Measurements from ENCODE around the gene OR2J2. TPM values are rescaled to one million over a fixed set of nuclear protein-coding genes. Genes with fewer than 3 reads are reported as not detected.

OR2J2 gene
- polyA plus RNA-seq, 3 donors: not detected

- no peak overlapping the region for H3K4me3 ChIP-seq (replicated peaks in 1 of 3; ENCODE audit: low read depth in 2 of 3, low read length in 3 of 3)
- no CpG with 5 or more reads among the region's 4 CpGs for WGBS (ENCODE audit: insufficient coverage)
- H3K4me1 Mint-ChIP-seq: no peaks in the 10 kb centered on the region
- H3K27ac Mint-ChIP-seq: no peak overlapping the region
- H3K27me3 Mint-ChIP-seq (ENCODE audit: low read depth in 3 of 3): peaks cover 0 to 2% (median 0%) of the 10 kb centered on the region in 3 donors
- no peak overlapping the region for H3K4me3 Mint-ChIP-seq
- H3K27ac ChIP-seq (ENCODE audit: low read depth in 1 of 2, low read length in 2 of 2): no peak overlapping the region
- no peaks in the 10 kb centered on the region for H3K4me1 ChIP-seq (ENCODE audit: control insufficient read depth in 1 of 2, insufficient read depth in 2 of 2, low read length in 2 of 2)
- H3K9me3 ChIP-seq (replicated peaks in 1 of 2; ENCODE audit: control insufficient read depth in 1 of 2, insufficient read depth in 1 of 2, low read length in 2 of 2): peaks cover 0 to 5% of the 10 kb centered on the region in 2 donors
- H3K9me3 Mint-ChIP-seq: peaks cover 0 to 9% (median 0%) of the 10 kb centered on the region in 7 donors
- H3K36me3 Mint-ChIP-seq: no peaks in the 10 kb centered on the region
- no peaks in the 10 kb centered on the region for H3K36me3 ChIP-seq (replicated peaks in 1 of 2; ENCODE audit: control insufficient read depth in 1 of 2, insufficient read depth in 2 of 2, low read length in 2 of 2)
- H3K4me2 ChIP-seq (replicated peaks; ENCODE audit: extremely low read depth, low read length, poor library complexity, severe bottlenecking): no peak overlapping the region
- TF ChIP-seq, protein P1, sequence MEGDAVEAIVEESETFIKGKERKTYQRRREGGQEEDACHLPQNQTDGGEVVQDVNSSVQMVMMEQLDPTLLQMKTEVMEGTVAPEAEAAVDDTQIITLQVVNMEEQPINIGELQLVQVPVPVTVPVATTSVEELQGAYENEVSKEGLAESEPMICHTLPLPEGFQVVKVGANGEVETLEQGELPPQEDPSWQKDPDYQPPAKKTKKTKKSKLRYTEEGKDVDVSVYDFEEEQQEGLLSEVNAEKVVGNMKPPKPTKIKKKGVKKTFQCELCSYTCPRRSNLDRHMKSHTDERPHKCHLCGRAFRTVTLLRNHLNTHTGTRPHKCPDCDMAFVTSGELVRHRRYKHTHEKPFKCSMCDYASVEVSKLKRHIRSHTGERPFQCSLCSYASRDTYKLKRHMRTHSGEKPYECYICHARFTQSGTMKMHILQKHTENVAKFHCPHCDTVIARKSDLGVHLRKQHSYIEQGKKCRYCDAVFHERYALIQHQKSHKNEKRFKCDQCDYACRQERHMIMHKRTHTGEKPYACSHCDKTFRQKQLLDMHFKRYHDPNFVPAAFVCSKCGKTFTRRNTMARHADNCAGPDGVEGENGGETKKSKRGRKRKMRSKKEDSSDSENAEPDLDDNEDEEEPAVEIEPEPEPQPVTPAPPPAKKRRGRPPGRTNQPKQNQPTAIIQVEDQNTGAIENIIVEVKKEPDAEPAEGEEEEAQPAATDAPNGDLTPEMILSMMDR (IDR thresholded peaks at IDR 0.05): no peak
- no peak for DNase-seq
- H3K9ac ChIP-seq (ENCODE audit: insufficient read depth, low read length, poor library complexity, severe bottlenecking): no peak overlapping the region
- intact Hi-C loops (cut with micrococcal nuclease): no loop called here
- H3K79me2 ChIP-seq (ENCODE audit: insufficient read depth, low read length): no peaks in the 10 kb centered on the region
- no peak overlapping the region for H2AFZ ChIP-seq (ENCODE audit: insufficient read depth, low read depth, low read length, poor library complexity, severe bottlenecking)
- no peaks in the 10 kb centered on the region for H4K20me1 ChIP-seq (ENCODE audit: insufficient read depth, low read length)
- H3K27me3 ChIP-seq (ENCODE audit: control insufficient read depth in 2 of 2, insufficient read depth in 2 of 2, low read length in 2 of 2): peaks cover 0 to 4% of the 10 kb centered on the region in 2 donors
Observed at GRCh38 chr6:29137724-29138123, 33.0 kb upstream of the OR2J2 start.

DNA sequence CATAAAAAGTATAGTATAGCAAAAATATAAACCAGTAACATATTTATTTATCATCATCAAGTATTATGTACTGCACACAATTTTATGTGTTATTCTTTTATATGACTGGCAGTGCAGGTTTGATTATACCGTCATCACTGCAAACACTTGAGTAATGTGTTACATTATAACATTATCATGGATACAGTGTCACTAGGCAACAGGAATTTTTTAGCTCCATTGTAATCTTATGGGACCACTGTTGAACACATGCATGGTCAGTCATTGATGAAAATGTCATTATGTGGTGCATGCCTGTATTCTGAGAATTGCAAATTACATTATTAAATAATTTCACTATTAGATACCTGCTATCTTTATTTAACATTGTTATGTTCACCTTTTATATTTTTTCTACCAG, 29.1 kb upstream of the OR2J2 start:
- Histone ChIP-seq H3K79me2 (ENCODE audit: insufficient read depth, low read length) (no peaks in the 10 kb centered on the region), H3K4me3 (replicated peaks in 1 of 3; ENCODE audit: low read depth in 2 of 3, low read length in 3 of 3) (no peak overlapping the region), H4K20me1 (ENCODE audit: insufficient read depth, low read length) (no peaks in the 10 kb centered on the region), H3K27ac (ENCODE audit: low read depth in 1 of 2, low read length in 2 of 2) (no peak overlapping the region), H3K36me3 (replicated peaks in 1 of 2; ENCODE audit: control insufficient read depth in 1 of 2, insufficient read depth in 2 of 2, low read length in 2 of 2) (no peaks in the 10 kb centered on the region), H3K4me1 (ENCODE audit: control insufficient read depth in 1 of 2, insufficient read depth in 2 of 2, low read length in 2 of 2) (no peaks in the 10 kb centered on the region), H3K27me3 (ENCODE audit: control insufficient read depth in 2 of 2, insufficient read depth in 2 of 2, low read length in 2 of 2) (no peaks in the 10 kb centered on the region), H3K9me3 (replicated peaks in 1 of 2; ENCODE audit: control insufficient read depth in 1 of 2, insufficient read depth in 1 of 2, low read length in 2 of 2) (peaks cover 4 to 11% of the 10 kb centered on the region in 2 donors), H2AFZ (ENCODE audit: insufficient read depth, low read depth, low read length, poor library complexity, severe bottlenecking) (no peak overlapping the region), H3K4me2 (replicated peaks; ENCODE audit: extremely low read depth, low read length, poor library complexity, severe bottlenecking) (no peak overlapping the region), H3K9ac (ENCODE audit: insufficient read depth, low read length, poor library complexity, severe bottlenecking) (no peak overlapping the region)
- TF ChIP-seq, protein P1 (IDR thresholded peaks at IDR 0.05): no peak
- no peaks in the 10 kb centered on the region for H3K36me3 Mint-ChIP-seq
- intact Hi-C loops (cut with micrococcal nuclease): no loop called here
- H3K4me1 Mint-ChIP-seq: no peaks in the 10 kb centered on the region
- no CpG with 5 or more reads among the region's 1 CpG for WGBS (ENCODE audit: insufficient coverage)
- H3K9me3 Mint-ChIP-seq: peaks cover 0 to 11% (median 2%) of the 10 kb centered on the region in 7 donors
- H3K4me3 Mint-ChIP-seq: no peak overlapping the region
- H3K27me3 Mint-ChIP-seq (ENCODE audit: low read depth in 3 of 3): peaks cover 1 to 3% (median 2%) of the 10 kb centered on the region in 3 donors
- DNase-seq: no peak
- no peak overlapping the region for H3K27ac Mint-ChIP-seq

All from CD14-positive monocyte (primary cell).